Measurements from ENCODE around the gene MYH6. TPM values are rescaled to one million over a fixed set of nuclear protein-coding genes. Genes with fewer than 3 reads are reported as not detected.

The MYH6 gene
- polyA plus RNA-seq, 3 donors, result not detected

DNA sequence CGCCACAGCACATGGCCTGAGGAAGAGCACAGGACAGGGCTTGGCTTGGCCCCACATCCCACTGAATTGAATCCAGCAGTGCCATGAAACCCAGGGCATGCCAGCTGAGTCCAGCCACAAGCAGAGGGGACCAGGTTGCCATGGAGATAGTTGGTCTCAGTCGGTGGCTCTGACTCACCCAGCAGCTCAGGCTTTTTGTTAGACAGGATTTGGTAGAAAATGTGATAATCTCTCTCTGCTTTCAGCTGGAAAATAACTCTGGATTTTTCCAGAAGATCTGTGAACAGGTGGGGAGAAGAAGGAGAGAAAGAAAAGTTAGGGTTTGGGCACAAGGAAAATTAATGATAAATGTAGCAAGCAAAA lies 22.6 kb upstream of the MYH6 start:
- Histone ChIP-seq H4K20me1 (ENCODE audit: insufficient read depth, low read length) (no peaks in the 10 kb centered on the region), H3K27ac (ENCODE audit: low read depth in 1 of 2, low read length in 2 of 2) (no peak overlapping the region), H3K4me3 (replicated peaks in 1 of 3; ENCODE audit: low read depth in 2 of 3, low read length in 3 of 3) (no peak overlapping the region), H3K4me2 (replicated peaks; ENCODE audit: extremely low read depth, low read length, poor library complexity, severe bottlenecking) (no peak overlapping the region), H3K36me3 (replicated peaks in 1 of 2; ENCODE audit: control insufficient read depth in 1 of 2, insufficient read depth in 2 of 2, low read length in 2 of 2) (no peaks in the 10 kb centered on the region), H2AFZ (ENCODE audit: insufficient read depth, low read depth, low read length, poor library complexity, severe bottlenecking) (no peak overlapping the region), H3K79me2 (ENCODE audit: insufficient read depth, low read length) (no peaks in the 10 kb centered on the region), H3K4me1 (ENCODE audit: control insufficient read depth in 1 of 2, insufficient read depth in 2 of 2, low read length in 2 of 2) (no peaks in the 10 kb centered on the region), H3K9ac (ENCODE audit: insufficient read depth, low read length, poor library complexity, severe bottlenecking) (no peak overlapping the region), H3K9me3 (replicated peaks in 1 of 2; ENCODE audit: control insufficient read depth in 1 of 2, insufficient read depth in 1 of 2, low read length in 2 of 2) (no peaks in the 10 kb centered on the region), H3K27me3 (ENCODE audit: control insufficient read depth in 2 of 2, insufficient read depth in 2 of 2, low read length in 2 of 2) (no peaks in the 10 kb centered on the region)
- Mint-ChIP-seq H3K36me3 (no peaks in the 10 kb centered on the region), H3K27me3 (ENCODE audit: low read depth in 3 of 3) (peaks cover 6 to 8% (median 6%) of the 10 kb centered on the region in 3 donors), H3K4me3 (no peak overlapping the region), H3K27ac (no peak overlapping the region), H3K9me3 (no peaks in the 10 kb centered on the region), H3K4me1 (no peaks in the 10 kb centered on the region)
- intact Hi-C loops (cut with micrococcal nuclease), result no loop called here
- WGBS (ENCODE audit: insufficient coverage), result 86% methylated on average over 1 of the region's 2 CpGs
- no peak for DNase-seq
- TF ChIP-seq, protein P1, sequence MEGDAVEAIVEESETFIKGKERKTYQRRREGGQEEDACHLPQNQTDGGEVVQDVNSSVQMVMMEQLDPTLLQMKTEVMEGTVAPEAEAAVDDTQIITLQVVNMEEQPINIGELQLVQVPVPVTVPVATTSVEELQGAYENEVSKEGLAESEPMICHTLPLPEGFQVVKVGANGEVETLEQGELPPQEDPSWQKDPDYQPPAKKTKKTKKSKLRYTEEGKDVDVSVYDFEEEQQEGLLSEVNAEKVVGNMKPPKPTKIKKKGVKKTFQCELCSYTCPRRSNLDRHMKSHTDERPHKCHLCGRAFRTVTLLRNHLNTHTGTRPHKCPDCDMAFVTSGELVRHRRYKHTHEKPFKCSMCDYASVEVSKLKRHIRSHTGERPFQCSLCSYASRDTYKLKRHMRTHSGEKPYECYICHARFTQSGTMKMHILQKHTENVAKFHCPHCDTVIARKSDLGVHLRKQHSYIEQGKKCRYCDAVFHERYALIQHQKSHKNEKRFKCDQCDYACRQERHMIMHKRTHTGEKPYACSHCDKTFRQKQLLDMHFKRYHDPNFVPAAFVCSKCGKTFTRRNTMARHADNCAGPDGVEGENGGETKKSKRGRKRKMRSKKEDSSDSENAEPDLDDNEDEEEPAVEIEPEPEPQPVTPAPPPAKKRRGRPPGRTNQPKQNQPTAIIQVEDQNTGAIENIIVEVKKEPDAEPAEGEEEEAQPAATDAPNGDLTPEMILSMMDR (IDR thresholded peaks at IDR 0.05), result no peak

DNA sequence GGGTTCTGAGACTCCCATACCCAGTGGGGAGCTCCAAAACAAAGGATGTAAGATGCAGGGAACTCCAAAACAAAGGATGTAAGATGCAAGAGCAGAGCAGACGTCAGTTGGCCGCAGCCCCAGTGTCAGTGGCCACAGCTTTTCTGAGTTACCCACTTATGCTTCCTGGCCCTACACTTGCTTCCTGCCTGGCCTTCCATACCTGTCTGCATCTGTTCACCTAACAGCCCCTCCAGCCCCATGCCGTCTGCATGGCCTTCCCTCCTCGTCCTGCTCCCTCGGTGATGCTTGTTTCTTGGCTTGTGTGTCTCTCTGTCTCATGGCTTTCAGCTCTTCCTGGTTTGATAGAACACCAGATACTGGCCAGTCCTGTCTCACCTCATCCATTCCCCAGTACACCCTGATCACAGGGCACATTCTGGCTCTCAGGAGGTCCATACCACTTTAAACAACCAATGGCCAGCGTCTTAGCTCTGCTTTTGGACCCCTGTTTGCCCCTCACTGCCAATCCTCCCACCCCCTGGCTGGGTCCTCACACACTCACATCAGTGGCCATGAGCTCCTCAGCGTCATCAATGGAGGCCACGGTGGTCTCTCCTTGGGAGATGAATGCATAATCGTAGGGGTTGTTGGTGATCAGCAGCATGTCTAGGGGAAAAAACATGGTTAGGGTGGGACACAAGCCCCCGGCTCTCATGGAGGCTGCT lies 22.1 kb upstream of the MYH6 start:
- WGBS (ENCODE audit: insufficient coverage), result 94% methylated on average over 7 of the region's 10 CpGs
- no peak overlapping the region for H2AFZ ChIP-seq (ENCODE audit: insufficient read depth, low read depth, low read length, poor library complexity, severe bottlenecking)
- no peaks in the 10 kb centered on the region for H3K4me1 Mint-ChIP-seq
- H3K4me3 Mint-ChIP-seq, result no peak overlapping the region
- no peak overlapping the region for H3K27ac ChIP-seq (ENCODE audit: low read depth in 1 of 2, low read length in 2 of 2)
- H4K20me1 ChIP-seq (ENCODE audit: insufficient read depth, low read length), result no peaks in the 10 kb centered on the region
- no peaks in the 10 kb centered on the region for H3K9me3 Mint-ChIP-seq
- H3K27me3 ChIP-seq (ENCODE audit: control insufficient read depth in 2 of 2, insufficient read depth in 2 of 2, low read length in 2 of 2), result no peaks in the 10 kb centered on the region
- no peak overlapping the region for H3K9ac ChIP-seq (ENCODE audit: insufficient read depth, low read length, poor library complexity, severe bottlenecking)
- H3K27me3 Mint-ChIP-seq (ENCODE audit: low read depth in 3 of 3), result peaks cover 6 to 9% (median 8%) of the 10 kb centered on the region in 3 donors
- no peaks in the 10 kb centered on the region for H3K9me3 ChIP-seq (replicated peaks in 1 of 2; ENCODE audit: control insufficient read depth in 1 of 2, insufficient read depth in 1 of 2, low read length in 2 of 2)
- H3K36me3 Mint-ChIP-seq, result no peaks in the 10 kb centered on the region
- no peak overlapping the region for H3K4me3 ChIP-seq (replicated peaks in 1 of 3; ENCODE audit: low read depth in 2 of 3, low read length in 3 of 3)
- H3K4me2 ChIP-seq (replicated peaks; ENCODE audit: extremely low read depth, low read length, poor library complexity, severe bottlenecking), result no peak overlapping the region
- H3K36me3 ChIP-seq (replicated peaks in 1 of 2; ENCODE audit: control insufficient read depth in 1 of 2, insufficient read depth in 2 of 2, low read length in 2 of 2), result no peaks in the 10 kb centered on the region
- intact Hi-C loops (cut with micrococcal nuclease), result no loop called here
- TF ChIP-seq, protein P1 (IDR thresholded peaks at IDR 0.05), result no peak
- H3K79me2 ChIP-seq (ENCODE audit: insufficient read depth, low read length), result no peaks in the 10 kb centered on the region
- no peak for DNase-seq
- H3K4me1 ChIP-seq (ENCODE audit: control insufficient read depth in 1 of 2, insufficient read depth in 2 of 2, low read length in 2 of 2), result no peaks in the 10 kb centered on the region
- H3K27ac Mint-ChIP-seq, result no peak overlapping the region
